Left ventricle myocardium inferior (tissue), 1 donor: Measurements from ENCODE around the gene MCM7. TPM values are rescaled to one million over a fixed set of nuclear protein-coding genes. Genes with fewer than 3 reads are reported as not detected.
A peak's percentile ranks its signal among the peaks of the same experiment; 100 is the strongest.

Experiments used
- DNase-seq: peaks from one replicate; pipeline ENCODE4 v3.0.0-alpha.2; 2020
- H3K27ac ChIP-seq: fragments of 200-600 bp; replicated peaks from 2 replicates; pipeline ENCODE4 v1.8.0; 2021
- H3K27me3 ChIP-seq: fragments of 200-600 bp; 2 replicates; pipeline ENCODE4 v1.8.0; 2021; ENCODE audit warnings: low read depth
- H3K36me3 ChIP-seq: fragments of 200-600 bp; 2 replicates; pipeline ENCODE4 v1.8.0; 2021
- H3K4me1 ChIP-seq: fragments of 200-600 bp; 2 replicates; pipeline ENCODE4 v1.8.0; 2021
- H3K4me3 ChIP-seq: fragments of 200-600 bp; 2 replicates; pipeline ENCODE4 v1.8.0; 2021; ENCODE audit warnings: mild to moderate bottlenecking, moderate library complexity
- H3K9me3 ChIP-seq: fragments of 200-600 bp; replicated peaks from 2 replicates; pipeline ENCODE4 v1.8.0; 2021
- CTCF ChIP-seq: fragments of 200-600 bp; IDR thresholded peaks from 2 replicates; pipeline ENCODE4 v1.8.0; 2021; ENCODE audit warnings: antibody characterized with exemption, mild to moderate bottlenecking, borderline replicate concordance
- intact Hi-C: fragments of 100-400 bp; cut with micrococcal nuclease; formaldehyde crosslinking; loops from one replicate; pipeline ENCODE4 v1.11.0; 2022
- total RNA-seq: library from RNA; stranded (reverse); fragmentation: NEBNext Ultra II Directional; extraction: Animal tissue kit (Norgen Biotek cat#: 25700); gene quantifications from one replicate; pipeline ENCODE4 v1.2.1, GENCODE V29; 2021
- donor health status: DM: no; HTN: yes; CAD: no; lungs with severe emphysema.

Gene MCM7
- total RNA-seq, 1 donor from 2014 or later: 21.1 TPM

- peaks cover 33% of the 10 kb centered on the region for H3K4me1 ChIP-seq
These were observed 19.0 kb upstream of the MCM7 start for GRCh38 chr7:100119970-100120732.

DNA sequence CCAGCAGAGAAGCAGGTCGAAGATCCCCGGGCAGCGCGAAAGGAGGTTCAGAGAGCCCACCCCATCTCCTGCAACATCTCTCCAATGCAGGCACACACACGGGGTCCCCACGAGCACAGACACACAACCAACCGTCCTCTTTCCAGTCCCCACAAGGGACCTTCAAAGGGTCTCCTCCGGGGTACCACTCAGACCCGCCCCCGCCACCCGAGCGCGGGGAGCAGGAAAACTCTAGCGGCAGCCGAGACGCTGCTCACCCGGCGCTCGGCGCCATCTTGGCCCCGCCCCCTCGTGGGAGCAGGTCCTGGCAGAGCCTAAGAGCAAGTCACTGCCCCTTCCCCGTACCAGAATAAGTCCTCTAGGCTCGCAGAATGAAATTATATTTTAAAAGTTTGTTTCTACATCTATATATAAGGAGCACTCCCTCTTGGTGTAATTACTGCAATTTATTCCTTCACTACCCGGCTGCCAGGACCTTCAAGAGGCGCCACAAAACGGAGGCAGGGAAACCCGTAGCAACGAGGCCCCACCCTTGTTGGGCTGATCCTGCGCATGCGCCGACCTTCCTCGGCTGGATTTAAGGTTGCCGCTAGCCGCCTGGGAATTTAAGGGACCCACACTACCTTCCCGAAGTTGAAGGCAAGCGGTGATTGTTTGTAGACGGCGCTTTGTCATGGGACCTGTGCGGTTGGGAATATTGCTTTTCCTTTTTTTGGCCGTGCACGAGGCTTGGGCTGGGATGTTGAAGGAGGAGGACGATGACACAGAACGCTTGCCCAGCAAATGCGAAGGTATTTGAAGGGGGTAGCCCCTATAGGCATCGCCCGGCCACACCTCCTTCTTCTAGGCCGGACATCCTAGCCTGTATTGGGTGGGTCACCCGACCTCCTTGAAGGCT lies 18.1 kb upstream of the MCM7 start, which contains the start of the genes CNPY4 and TAF6:
CNPY4 (plus strand) TSS at position 563 of the 898 bp plus-strand sequence; CDS start at position 674, 111 bp downstream.
TAF6 (minus strand) TSS at position 287 of the 898 bp plus-strand sequence. CDS start 5,149 bp downstream, outside the sequence.
- TF ChIP-seq CTCF: peak; percentile 23
- intact Hi-C loops: no loop called here
- peaks cover 10% of the 10 kb centered on the region for H3K36me3 ChIP-seq
- no peaks in the 10 kb centered on the region for H3K9me3 ChIP-seq
- H3K27ac ChIP-seq: peak within 1 kb of the TSS; percentile 97
- no peaks in the 10 kb centered on the region for H3K27me3 ChIP-seq
- peaks cover 29% of the 10 kb centered on the region for H3K4me1 ChIP-seq
- H3K4me3 ChIP-seq: peak within 1 kb of the TSS; percentile 97
- DNase-seq: peak; percentile 96

More at GRCh38 chr7:100119970-100120732, 19.0 kb upstream of the MCM7 start:
- no peak for TF ChIP-seq CTCF
- Histone ChIP-seq H3K36me3 (peaks cover 6% of the 10 kb centered on the region), H3K27me3 (no peaks in the 10 kb centered on the region), H3K27ac (peak overlapping the region; percentile 97), H3K4me3 (peak overlapping the region; percentile 97), H3K9me3 (no peaks in the 10 kb centered on the region)
- DNase-seq: peak; percentile 60
- intact Hi-C loops: no loop called here

DNA sequence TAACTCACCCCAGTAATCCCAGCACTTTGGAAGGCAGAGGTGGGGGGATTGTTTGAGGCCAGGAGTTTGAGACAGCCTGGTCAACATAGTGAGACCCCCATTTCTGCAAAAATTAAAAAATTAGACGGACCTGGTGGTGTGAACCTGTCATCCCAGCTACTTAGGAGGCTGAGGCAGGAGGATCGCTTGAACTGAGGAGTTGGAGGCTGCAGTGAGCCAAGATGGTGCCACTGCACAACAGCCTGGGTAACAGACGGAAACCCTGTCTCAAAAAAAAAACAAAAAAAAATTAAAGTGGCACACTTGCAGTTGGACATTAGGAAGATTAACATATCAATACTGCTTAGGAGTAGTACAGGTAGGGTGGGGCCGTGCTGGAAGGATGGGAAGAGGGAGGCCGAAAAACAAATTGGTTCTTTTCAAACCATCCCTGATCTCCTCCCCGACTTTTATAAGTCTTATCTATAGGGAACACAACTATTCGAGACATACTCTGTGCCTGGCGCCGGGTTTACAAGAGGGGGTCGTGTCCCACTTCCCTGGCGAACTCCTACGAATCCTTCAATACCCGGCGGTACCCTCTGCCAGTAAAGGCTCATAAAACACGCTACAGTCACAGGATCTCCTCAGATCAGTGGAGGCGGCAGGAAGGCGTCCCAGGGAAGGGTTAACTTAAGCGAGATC lies 17.3 kb upstream of the MCM7 start:
- Histone ChIP-seq H3K4me3 (peak overlapping the region; percentile 97), H3K9me3 (no peaks in the 10 kb centered on the region), H3K27me3 (no peaks in the 10 kb centered on the region), H3K27ac (peak overlapping the region; percentile 97), H3K4me1 (peaks cover 29% of the 10 kb centered on the region), H3K36me3 (peaks cover 15% of the 10 kb centered on the region)
- no peak for TF ChIP-seq CTCF
- no peak for DNase-seq
- intact Hi-C loops: no loop called here

DNA sequence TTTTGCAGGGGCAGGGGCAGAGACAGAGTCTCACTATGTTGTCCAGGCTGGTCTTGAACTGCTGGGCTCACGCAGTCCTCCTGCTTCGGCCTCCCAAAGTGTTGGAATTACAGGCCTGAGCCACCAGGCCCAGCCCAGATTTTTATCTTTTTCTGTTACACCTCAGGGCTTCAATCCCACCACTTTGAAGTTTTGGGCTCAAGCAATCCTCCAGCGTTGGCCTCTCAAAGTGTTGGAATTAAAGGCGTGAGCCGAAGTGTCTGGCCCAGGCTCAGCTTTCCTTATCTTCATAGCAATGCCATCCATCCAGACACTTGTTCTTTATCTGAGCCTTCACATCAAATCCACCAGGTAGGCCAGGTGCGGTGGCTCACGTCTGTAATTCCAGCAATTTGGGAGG lies 13.8 kb upstream of the MCM7 start:
- Histone ChIP-seq H3K27ac (no peak overlapping the region), H3K36me3 (peaks cover 44% of the 10 kb centered on the region), H3K27me3 (no peaks in the 10 kb centered on the region), H3K4me1 (peaks cover 21% of the 10 kb centered on the region), H3K4me3 (no peak overlapping the region), H3K9me3 (no peaks in the 10 kb centered on the region)
- no peak for DNase-seq
- no peak for TF ChIP-seq CTCF
- intact Hi-C loops: no loop called here

DNA sequence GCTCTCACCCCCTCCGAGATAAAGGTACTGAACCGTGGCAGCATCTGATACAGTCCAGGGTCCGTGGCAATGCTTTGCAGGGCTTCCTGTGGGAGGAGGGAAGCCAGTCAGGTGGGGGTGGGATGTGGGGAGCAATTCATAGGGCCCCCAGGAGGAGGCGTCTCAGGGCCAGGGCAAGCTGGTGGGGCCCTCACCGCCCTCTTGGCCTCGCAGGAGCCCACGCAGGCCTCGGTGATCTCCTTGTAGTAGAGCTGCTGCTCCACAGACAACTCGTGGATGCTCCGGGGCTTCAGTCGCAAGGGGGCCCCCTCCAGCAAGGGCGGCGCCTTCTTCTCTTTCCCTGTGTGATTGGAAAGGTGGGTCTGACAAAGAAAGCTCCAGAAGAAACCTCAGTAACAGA lies 10.7 kb upstream of the MCM7 start:
- DNase-seq: no peak

More for the DNA sequence above, 10.7 kb upstream of the MCM7 start:
- H3K4me3 ChIP-seq: no peak overlapping the region
- no peak for TF ChIP-seq CTCF
- no peaks in the 10 kb centered on the region for H3K27me3 ChIP-seq
- peaks cover 75% of the 10 kb centered on the region for H3K36me3 ChIP-seq
- H3K9me3 ChIP-seq: no peaks in the 10 kb centered on the region
- intact Hi-C loops: no loop called here
- H3K4me1 ChIP-seq: no peaks in the 10 kb centered on the region
- no peak overlapping the region for H3K27ac ChIP-seq
